ACC112 (cell line): Measurements from ENCODE around the gene TXNRD1.

Experiments
- H2AFZ ChIP-seq: fragments of 200-600 bp; sonication (generic); one replicate; pipeline ENCODE4 v1.6.0; 2017; ENCODE audit warnings: antibody characterized with exemption, low read length; ENCODE audit not compliant: unreplicated experiment
- H3K27ac ChIP-seq: fragments of 200-600 bp; sonication (generic); 2 replicates; pipeline ENCODE4 v1.5.1; 2014; ENCODE audit warnings: low read depth, mild to moderate bottlenecking, antibody characterized with exemption, low read length, moderate library complexity
- H3K27me3 ChIP-seq: fragments of 200-600 bp; sonication (generic); 2 replicates; pipeline ENCODE4 v1.6.1; 2014; ENCODE audit warnings: mild to moderate bottlenecking, antibody characterized with exemption, low read length, moderate library complexity, mixed read lengths; ENCODE audit not compliant: insufficient read depth
- H3K36me3 ChIP-seq: fragments of 200-600 bp; sonication (generic); 2 replicates; pipeline ENCODE4 v1.6.1; 2016; ENCODE audit warnings: mild to moderate bottlenecking, antibody characterized with exemption, low read length, moderate library complexity, mixed read lengths; ENCODE audit not compliant: insufficient read depth
- H3K4me1 ChIP-seq: fragments of 200-600 bp; sonication (generic); one replicate; pipeline ENCODE4 v1.6.1; 2016; ENCODE audit warnings: low read length, mixed read lengths; ENCODE audit not compliant: insufficient read depth, unreplicated experiment, control insufficient read depth
- H3K4me3 ChIP-seq: fragments of 200-600 bp; sonication (generic); 2 replicates; pipeline ENCODE4 v1.5.1; 2014; ENCODE audit warnings: mild to moderate bottlenecking, low read depth, low read length
- H3K79me2 ChIP-seq: fragments of 200-600 bp; sonication (generic); one replicate; pipeline ENCODE4 v1.6.0; 2016; ENCODE audit warnings: low read length; ENCODE audit not compliant: control insufficient read depth, unreplicated experiment, insufficient read depth

The TXNRD1 gene

GRCh38 chr12:104340925-104341611, 125.5 kb downstream of the TXNRD1 start:
- Histone ChIP-seq H3K27me3 (no peaks in the 10 kb centered on the region), H3K36me3 (peaks cover 56% of the 10 kb centered on the region), H3K4me1 (peaks cover 9% of the 10 kb centered on the region), H3K79me2 (peaks cover 46% of the 10 kb centered on the region), H3K27ac (no peak overlapping the region), H2AFZ (no peak overlapping the region), H3K4me3 (no peak overlapping the region)

- peaks cover 9% of the 10 kb centered on the region for H3K4me1 ChIP-seq
- peaks cover 53% of the 10 kb centered on the region for H3K36me3 ChIP-seq
- H2AFZ ChIP-seq = no peak overlapping the region
- H3K27ac ChIP-seq = no peak overlapping the region
- H3K4me3 ChIP-seq = no peak overlapping the region
- peaks cover 46% of the 10 kb centered on the region for H3K79me2 ChIP-seq
- H3K27me3 ChIP-seq = no peaks in the 10 kb centered on the region
These were observed 126.6 kb downstream of the TXNRD1 start for GRCh38 chr12:104342147-104342546.

GRCh38 chr12:104342635-104343249, 127.2 kb downstream of the TXNRD1 start:
- H3K27me3 ChIP-seq = no peaks in the 10 kb centered on the region
- H2AFZ ChIP-seq = no peak overlapping the region
- H3K36me3 ChIP-seq = peaks cover 58% of the 10 kb centered on the region
- peaks cover 9% of the 10 kb centered on the region for H3K4me1 ChIP-seq
- H3K4me3 ChIP-seq = no peak overlapping the region
- H3K79me2 ChIP-seq = peaks cover 48% of the 10 kb centered on the region
- H3K27ac ChIP-seq = no peak overlapping the region

GRCh38 chr12:104344682-104345081, 129.1 kb downstream of the TXNRD1 start:
- Histone ChIP-seq H2AFZ (no peak overlapping the region), H3K79me2 (peaks cover 43% of the 10 kb centered on the region), H3K4me1 (peaks cover 8% of the 10 kb centered on the region), H3K36me3 (peaks cover 65% of the 10 kb centered on the region), H3K4me3 (no peak overlapping the region), H3K27ac (no peak overlapping the region), H3K27me3 (no peaks in the 10 kb centered on the region)

GRCh38 chr12:104345234-104346066, 129.9 kb downstream of the TXNRD1 start:
- H3K79me2 ChIP-seq = peaks cover 37% of the 10 kb centered on the region
- no peak overlapping the region for H3K27ac ChIP-seq
- H3K27me3 ChIP-seq = no peaks in the 10 kb centered on the region
- H3K36me3 ChIP-seq = peaks cover 66% of the 10 kb centered on the region
- H3K4me3 ChIP-seq = no peak overlapping the region
- H2AFZ ChIP-seq = no peak overlapping the region
- peaks cover 4% of the 10 kb centered on the region for H3K4me1 ChIP-seq

- no peaks in the 10 kb centered on the region for H3K27me3 ChIP-seq
- peaks cover 70% of the 10 kb centered on the region for H3K36me3 ChIP-seq
- peaks cover 25% of the 10 kb centered on the region for H3K79me2 ChIP-seq
- H2AFZ ChIP-seq = no peak overlapping the region
- H3K27ac ChIP-seq = no peak overlapping the region
- H3K4me1 ChIP-seq = peaks cover 11% of the 10 kb centered on the region
- no peak overlapping the region for H3K4me3 ChIP-seq
These were observed 131.9 kb downstream of the TXNRD1 start for GRCh38 chr12:104347374-104348075.

GRCh38 chr12:104348283-104348993, 132.9 kb downstream of the TXNRD1 start:
- peaks cover 7% of the 10 kb centered on the region for H3K4me1 ChIP-seq
- H3K36me3 ChIP-seq = peaks cover 70% of the 10 kb centered on the region
- peaks cover 17% of the 10 kb centered on the region for H3K79me2 ChIP-seq

GRCh38 chr12:104348994-104349494, 133.5 kb downstream of the TXNRD1 start:
- H2AFZ ChIP-seq = no peak overlapping the region
- H3K27ac ChIP-seq = no peak overlapping the region
- H3K36me3 ChIP-seq = peaks cover 72% of the 10 kb centered on the region
- H3K79me2 ChIP-seq = peaks cover 16% of the 10 kb centered on the region
- peaks cover 7% of the 10 kb centered on the region for H3K4me1 ChIP-seq
- H3K27me3 ChIP-seq = no peaks in the 10 kb centered on the region
- no peak overlapping the region for H3K4me3 ChIP-seq

More at GRCh38 chr12:104348283-104348993, 132.9 kb downstream of the TXNRD1 start:
- no peak overlapping the region for H2AFZ ChIP-seq
- H3K27ac ChIP-seq = no peak overlapping the region
- no peak overlapping the region for H3K4me3 ChIP-seq
- H3K27me3 ChIP-seq = no peaks in the 10 kb centered on the region

- Histone ChIP-seq H2AFZ (no peak overlapping the region), H3K79me2 (peaks cover 9% of the 10 kb centered on the region), H3K27me3 (no peaks in the 10 kb centered on the region), H3K36me3 (peaks cover 70% of the 10 kb centered on the region), H3K4me1 (peaks cover 7% of the 10 kb centered on the region), H3K27ac (no peak overlapping the region), H3K4me3 (no peak overlapping the region)
These were observed 134.9 kb downstream of the TXNRD1 start for GRCh38 chr12:104350211-104351056.
